A549 (cell line): ENCODE measurements around the gene SLC24A3. TPM values are rescaled to one million over a fixed set of nuclear protein-coding genes. Genes with fewer than 3 reads are reported as not detected.

Experiments
- ATAC-seq, 2 experiments: fragments of 200-7000 bp in 1 of 2; fragments of >200 bp in 1 of 2; cut with Nextera tagmentation in 1 of 2; cut with Tn5 transposase in 1 of 2; 3 replicates each; pipeline versions ENCODE4 v1.8.0 to v1.9.1; 2018 to 2020; ENCODE audit warnings: mild to moderate bottlenecking in 1 of 2, moderate library complexity in 1 of 2
- CTCF ChIA-PET: fragments of 300-600 bp; sonication (Branson Sonifier 250); formaldehyde crosslinking; extraction: SDS; loops from one replicate; lab custom pipeline; 2021; ENCODE audit warnings: antibody characterized with exemption, inconsistent platforms; lab: Yijun Ruan, JAX
- POLR2A ChIA-PET: fragments of 350-600 bp; formaldehyde crosslinking; extraction: SDS; loops from one replicate; lab custom pipeline; 2021; ENCODE audit warnings: antibody characterized with exemption, inconsistent platforms; lab: Yijun Ruan, JAX
- DNase-seq, 2 experiments: peaks; one replicate each; pipeline versions ENCODE4 v3.0.0 to v3.0.0-alpha.2; 2011 to 2016; ENCODE audit warnings: low read depth in 1 of 2, low spot score in 1 of 2
- FAIRE-seq: peaks from 2 replicates; lab custom pipeline; 2011; peaks lifted over from hg19 to GRCh38; lab: Jason Lieb, UNC
- H3K27ac ChIP-seq, 2 experiments: fragments of >200 bp; sonication (Bioruptor Twin); formaldehyde crosslinking; 3 replicates each; pipeline ENCODE4 v1.5.1; 2016 to 2017
- H3K4me1 ChIP-seq: fragments of >200 bp; sonication (Bioruptor Twin); formaldehyde crosslinking; 3 replicates; pipeline ENCODE4 v1.6.1; 2016
- H3K4me2 ChIP-seq: fragments of >200 bp; sonication (Bioruptor Twin); formaldehyde crosslinking; 3 replicates; pipeline ENCODE4 v1.6.1; 2016
- H3K4me3 ChIP-seq: fragments of >200 bp; sonication (Bioruptor Twin); formaldehyde crosslinking; 3 replicates; pipeline ENCODE4 v1.5.1; 2016
- H3K9me3 ChIP-seq: fragments of >200 bp; sonication (Bioruptor Twin); formaldehyde crosslinking; 3 replicates; pipeline ENCODE4 v1.6.1; 2016
- ATOH8 ChIP-seq: fragments of 250-450 bp; sonication (Bioruptor Pico); IDR thresholded peaks from 2 replicates; pipeline ENCODE4 v1.5.0; 2020; ENCODE audit warnings: low read depth, mild to moderate bottlenecking, moderate library complexity
- CBX8 ChIP-seq: fragments of 200-600 bp; sonication (generic); IDR thresholded peaks from 2 replicates; pipeline ENCODE4 v1.6.1; 2016
- ELK1 ChIP-seq: fragments of 150-350 bp; IDR thresholded peaks from 2 replicates; pipeline ENCODE4 v1.6.1; 2014; ENCODE audit warnings: low read depth, mild to moderate bottlenecking, low read length
- EP300 ChIP-seq, 2 experiments: fragments of >200 bp; sonication (Bioruptor Twin); formaldehyde crosslinking; IDR thresholded peaks; 2 replicates in 1 of 2; 3 replicates in 1 of 2; pipeline ENCODE4 v1.6.1; 2016 to 2017
- FOSB ChIP-seq: fragments of 250-450 bp; sonication (Bioruptor Pico); IDR thresholded peaks from 2 replicates; pipeline ENCODE4 v1.5.0; 2020; ENCODE audit warnings: mild to moderate bottlenecking, moderate library complexity
- FOSL2 ChIP-seq, 2 experiments: fragments of 450-650 bp in 1 of 2; fragments of >200 bp in 1 of 2; sonication (Bioruptor Twin) in 1 of 2; formaldehyde crosslinking; IDR thresholded peaks; 2 replicates each; pipeline versions ENCODE4 v1.5.0 to v1.6.1; 2016 to 2020; ENCODE audit warnings: mild to moderate bottlenecking in 1 of 2, moderate library complexity in 1 of 2
- HDAC2 ChIP-seq: fragments of 200-600 bp; sonication (generic); IDR thresholded peaks from 2 replicates; pipeline ENCODE4 v1.6.1; 2016
- HEYL ChIP-seq: fragments of 250-450 bp; sonication (Bioruptor Pico); IDR thresholded peaks from 2 replicates; pipeline ENCODE4 v1.8.0; 2021; ENCODE audit warnings: mild to moderate bottlenecking, moderate library complexity
- HOXB13 ChIP-seq: fragments of 250-450 bp; sonication (Bioruptor Pico); IDR thresholded peaks from 2 replicates; pipeline ENCODE4 v1.5.0; 2020; ENCODE audit warnings: low read depth, mild to moderate bottlenecking, moderate library complexity
- JUN ChIP-seq, 2 experiments: fragments of >200 bp; sonication (Bioruptor Twin); formaldehyde crosslinking; IDR thresholded peaks; 2 replicates in 1 of 2; 3 replicates in 1 of 2; pipeline ENCODE4 v1.6.1; 2016 to 2017
- JUNB ChIP-seq: fragments of >200 bp; sonication (Bioruptor Twin); formaldehyde crosslinking; IDR thresholded peaks from 2 replicates; pipeline ENCODE4 v1.6.1; 2016
- KDM1A ChIP-seq: fragments of 200-600 bp; sonication (generic); IDR thresholded peaks from 2 replicates; pipeline ENCODE4 v1.6.1; 2016; ENCODE audit warnings: low read depth, mild to moderate bottlenecking
- KDM5A ChIP-seq: fragments of 200-600 bp; sonication (generic); IDR thresholded peaks from 2 replicates; pipeline ENCODE4 v1.6.1; 2016; ENCODE audit warnings: antibody characterized with exemption, mild to moderate bottlenecking
- MAFK ChIP-seq: fragments of 450-650 bp; IDR thresholded peaks from 2 replicates; pipeline ENCODE4 v1.6.1; 2014; ENCODE audit not compliant: partially characterized antibody
- NFE2L2 ChIP-seq: fragments of 150-350 bp; conservative IDR thresholded peaks from 2 replicates; pipeline ENCODE4 v1.6.1; 2014; ENCODE audit warnings: low read length
- NR3C1 ChIP-seq: fragments of >200 bp; sonication (Bioruptor Twin); formaldehyde crosslinking; IDR thresholded peaks from 3 replicates; pipeline ENCODE4 v1.6.1; 2017
- PHF8 ChIP-seq: fragments of 200-600 bp; sonication (generic); IDR thresholded peaks from 2 replicates; pipeline ENCODE4 v1.6.1; 2016; ENCODE audit warnings: low read depth, mild to moderate bottlenecking, antibody characterized with exemption, moderate library complexity, borderline replicate concordance
- POLR2A ChIP-seq: IDR thresholded peaks from 2 replicates; pipeline ENCODE4 v1.6.1; 2012; ENCODE audit warnings: mild to moderate bottlenecking, low read length
- RNF2 ChIP-seq: fragments of 200-600 bp; sonication (generic); IDR thresholded peaks from 2 replicates; pipeline ENCODE4 v1.6.1; 2016; ENCODE audit warnings: low read depth, mild to moderate bottlenecking, antibody characterized with exemption, moderate library complexity, borderline replicate concordance
- TFCP2L1 ChIP-seq: fragments of 250-450 bp; sonication (Bioruptor Pico); IDR thresholded peaks from 2 replicates; pipeline ENCODE4 v1.5.0; 2021; ENCODE audit warnings: mild to moderate bottlenecking
- TP53 ChIP-seq: fragments of 250-450 bp; sonication (Bioruptor Pico); IDR thresholded peaks from 2 replicates; pipeline ENCODE4 v1.5.0; 2021; ENCODE audit warnings: mild to moderate bottlenecking, moderate library complexity
- ZSCAN20 ChIP-seq: fragments of 250-450 bp; sonication (Bioruptor Pico); IDR thresholded peaks from 2 replicates; pipeline ENCODE4 v1.8.0; 2022; ENCODE audit warnings: mild to moderate bottlenecking, moderate library complexity
- WGBS: methylation state at CpG from one replicate; pipeline ENCODE4 v1.1.6; 2017; ENCODE audit errors: missing lambda C conversion rate; 5-methylcytosine and 5-hydroxymethylcytosine counted together
- polyA plus RNA-seq, 4 experiments: library from polyadenylated mRNA; depleted of rRNA in 3 of 4; stranded (reverse); fragments of >200 nt; fragmentation: RNase III in 1 of 4; extraction: RNeasy Plus Mini Kit Qiagen cat#74134 plus additional on column Dnase treatment in 1 of 4; gene quantifications; 2 replicates in 3 of 4; 3 replicates in 1 of 4; pipeline ENCODE4 v1.2.3, GENCODE V29; 2011 to 2017
- TF ChIP-seq, protein P1 (sequence below): fragments of >200 bp; sonication (Bioruptor Twin); formaldehyde crosslinking; IDR thresholded peaks from 2 replicates; pipeline ENCODE4 v1.6.1; 2016
- TF ChIP-seq, protein P2 (sequence below): IDR thresholded peaks from 2 replicates; pipeline ENCODE4 v1.6.1; 2012; ENCODE audit warnings: low read depth, borderline replicate concordance
- TF ChIP-seq, protein P3 (sequence below): fragments of 250-450 bp; sonication (Bioruptor Pico); IDR thresholded peaks from 2 replicates; pipeline ENCODE4 v1.5.0; 2021; ENCODE audit warnings: mild to moderate bottlenecking, moderate library complexity, borderline replicate concordance
- TF ChIP-seq, protein P4 (sequence below): IDR thresholded peaks from 2 replicates; pipeline ENCODE4 v1.6.1; 2012

SLC24A3 gene
- polyA plus RNA-seq, 2 of the 4 experiments (the other 2 are of a cell fraction) = 0.08 TPM; not detected in 1

GRCh38 chr20:19256906-19257595 lies 44.6 kb downstream of the SLC24A3 start:
- Histone ChIP-seq H3K4me1 (no peaks in the 10 kb centered on the region), H3K4me3 (no peak overlapping the region), H3K9me3 (no peaks in the 10 kb centered on the region), H3K4me2 (no peak overlapping the region), H3K27ac (no peak overlapping the region)
- DNase-seq (no peak), FAIRE-seq (no peak), ATAC-seq (no peak)
- ChIA-PET POLR2A (no interaction called here), CTCF (interaction anchor here (1.1 to 1.5 kb wide), 2 partner anchors 8 to 32 kb away, joined by 3 to 4 read pairs; no protein-coding TSS in a partner anchor)
- TF ChIP-seq FOSL2 (IDR thresholded peaks at IDR 0.05) = no peak
- TF ChIP-seq FOSL2 (CRISPR knock-in tag; IDR thresholded peaks at IDR 0.05) = peak; percentile 30; the same call in 1 of the 2 replicates
- TF ChIP-seq HDAC2 = no peak
- WGBS = 42% methylated on average over 11 of the region's 11 CpGs

GRCh38 chr20:19257865-19258264 lies 45.4 kb downstream of the SLC24A3 start:
- H3K9me3 ChIP-seq = no peaks in the 10 kb centered on the region
- FAIRE-seq (no peak), DNase-seq (no peak), ATAC-seq (no peak)
- TF ChIP-seq JUN (IDR thresholded peaks at IDR 0.05) (no peak), FOSB (CRISPR knock-in tag) (no peak), KDM5A (no peak), ATOH8 (no peak), POLR2A (no peak), HEYL (CRISPR knock-in tag) (no peak), TFCP2L1 (no peak), CBX8 (no peak), RNF2 (no peak), ZSCAN20 (no peak), KDM1A (no peak), EP300 (IDR thresholded peaks at IDR 0.05) (no peak)
- TF ChIP-seq, protein P1, sequence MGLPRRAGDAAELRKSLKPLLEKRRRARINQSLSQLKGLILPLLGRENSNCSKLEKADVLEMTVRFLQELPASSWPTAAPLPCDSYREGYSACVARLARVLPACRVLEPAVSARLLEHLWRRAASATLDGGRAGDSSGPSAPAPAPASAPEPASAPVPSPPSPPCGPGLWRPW = no peak
- TF ChIP-seq, protein P2, sequence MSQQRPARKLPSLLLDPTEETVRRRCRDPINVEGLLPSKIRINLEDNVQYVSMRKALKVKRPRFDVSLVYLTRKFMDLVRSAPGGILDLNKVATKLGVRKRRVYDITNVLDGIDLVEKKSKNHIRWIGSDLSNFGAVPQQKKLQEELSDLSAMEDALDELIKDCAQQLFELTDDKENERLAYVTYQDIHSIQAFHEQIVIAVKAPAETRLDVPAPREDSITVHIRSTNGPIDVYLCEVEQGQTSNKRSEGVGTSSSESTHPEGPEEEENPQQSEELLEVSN = no peak
- CTCF ChIA-PET = interaction anchor here (1.1 to 1.5 kb wide), 2 partner anchors 9 to 20 kb away, joined by 3 to 4 read pairs; no protein-coding TSS in a partner anchor
- H3K27ac ChIP-seq = no peak overlapping the region
- no peak overlapping the region for H3K4me2 ChIP-seq
- no peaks in the 10 kb centered on the region for H3K4me1 ChIP-seq
- POLR2A ChIA-PET = no interaction called here
- 43% methylated on average over 6 of the region's 6 CpGs for WGBS
- no peak overlapping the region for H3K4me3 ChIP-seq

DNA sequence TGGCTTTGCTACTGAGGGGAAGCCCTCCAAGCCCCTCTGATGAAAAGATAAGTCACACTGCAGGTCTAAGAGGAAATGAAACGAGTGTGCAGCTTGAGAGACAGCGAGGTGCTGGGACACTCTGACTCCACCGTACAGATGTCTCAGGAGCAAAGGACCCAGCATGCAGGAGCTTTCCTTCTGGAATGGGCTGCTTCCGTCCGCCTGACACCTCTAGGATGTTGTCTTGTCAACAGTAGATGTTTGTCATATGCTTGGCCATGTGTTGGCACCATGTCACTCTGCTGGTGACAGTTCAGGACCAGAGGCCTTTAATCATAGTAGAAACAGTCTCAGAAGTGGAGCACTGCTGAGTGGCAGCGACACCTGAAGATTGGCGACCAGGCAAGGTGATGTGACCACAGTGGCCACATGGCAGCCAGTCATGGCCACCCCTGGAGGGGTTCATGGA lies 46.7 kb downstream of the SLC24A3 start:
- H3K27ac ChIP-seq = no peak overlapping the region
- no peak for FAIRE-seq
- 17% methylated on average over 7 of the region's 7 CpGs for WGBS
- POLR2A ChIA-PET = no interaction called here
- no peak for TF ChIP-seq ZSCAN20
- TF ChIP-seq, protein P3, sequence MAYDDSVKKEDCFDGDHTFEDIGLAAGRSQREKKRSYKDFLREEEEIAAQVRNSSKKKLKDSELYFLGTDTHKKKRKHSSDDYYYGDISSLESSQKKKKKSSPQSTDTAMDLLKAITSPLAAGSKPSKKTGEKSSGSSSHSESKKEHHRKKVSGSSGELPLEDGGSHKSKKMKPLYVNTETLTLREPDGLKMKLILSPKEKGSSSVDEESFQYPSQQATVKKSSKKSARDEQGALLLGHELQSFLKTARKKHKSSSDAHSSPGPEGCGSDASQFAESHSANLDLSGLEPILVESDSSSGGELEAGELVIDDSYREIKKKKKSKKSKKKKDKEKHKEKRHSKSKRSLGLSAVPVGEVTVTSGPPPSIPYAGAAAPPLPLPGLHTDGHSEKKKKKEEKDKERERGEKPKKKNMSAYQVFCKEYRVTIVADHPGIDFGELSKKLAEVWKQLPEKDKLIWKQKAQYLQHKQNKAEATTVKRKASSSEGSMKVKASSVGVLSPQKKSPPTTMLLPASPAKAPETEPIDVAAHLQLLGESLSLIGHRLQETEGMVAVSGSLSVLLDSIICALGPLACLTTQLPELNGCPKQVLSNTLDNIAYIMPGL (CRISPR knock-in tag) = no peak
- no peak for TF ChIP-seq NFE2L2
- TF ChIP-seq MAFK = no peak
- TF ChIP-seq TP53 (CRISPR knock-in tag) = no peak
- TF ChIP-seq ELK1 = no peak
- TF ChIP-seq RNF2 = no peak
- TF ChIP-seq NR3C1 = no peak
- TF ChIP-seq CBX8 = no peak
- TF ChIP-seq, protein P4, sequence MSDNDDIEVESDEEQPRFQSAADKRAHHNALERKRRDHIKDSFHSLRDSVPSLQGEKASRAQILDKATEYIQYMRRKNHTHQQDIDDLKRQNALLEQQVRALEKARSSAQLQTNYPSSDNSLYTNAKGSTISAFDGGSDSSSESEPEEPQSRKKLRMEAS = no peak
- no peak for TF ChIP-seq HOXB13 (CRISPR knock-in tag)
- no peak for TF ChIP-seq POLR2A
- no peak for TF ChIP-seq PHF8
- no peak for TF ChIP-seq JUNB
- no peak for TF ChIP-seq HEYL (CRISPR knock-in tag)
- TF ChIP-seq, all 56 proteins: peak for 0
- ATAC-seq = no peak
- Histone ChIP-seq H3K4me1 (no peaks in the 10 kb centered on the region), H3K9me3 (no peaks in the 10 kb centered on the region), H3K4me3 (no peak overlapping the region), H3K4me2 (no peak overlapping the region)
- DNase-seq = no peak
- CTCF ChIA-PET = interaction anchor here (1.1 kb wide), 1 partner anchor 21 kb away, joined by 3 read pairs; no protein-coding TSS in a partner anchor
